Sigmoid colon (tissue), 4 donors: Measurements from ENCODE around the gene SLC1A2.

Experiments used
- EP300 ChIP-seq, 4 donors: sonication (generic); formaldehyde crosslinking; IDR thresholded peaks; one replicate each; pipeline ENCODE4 v1.6.1; 2017; ENCODE audit warnings: antibody characterized with exemption in 4 of 4
- POLR2A ChIP-seq, 2 donors: fragments of 450-650 bp; IDR thresholded peaks; one replicate each; pipeline ENCODE4 v1.6.1; 2016; ENCODE audit warnings: antibody characterized with exemption in 2 of 2, mild to moderate bottlenecking in 2 of 2, moderate library complexity in 2 of 2
- TF ChIP-seq, protein P1 (sequence below), 4 experiments: fragments of 450-650 bp in 3 of 4; fragments of 200-600 bp in 1 of 4; IDR thresholded peaks; one replicate each; pipeline ENCODE4 v1.5.1; 2016 to 2019; ENCODE audit warnings: antibody characterized with exemption in 4 of 4, mild to moderate bottlenecking in 3 of 4, moderate library complexity in 2 of 4

DNA sequence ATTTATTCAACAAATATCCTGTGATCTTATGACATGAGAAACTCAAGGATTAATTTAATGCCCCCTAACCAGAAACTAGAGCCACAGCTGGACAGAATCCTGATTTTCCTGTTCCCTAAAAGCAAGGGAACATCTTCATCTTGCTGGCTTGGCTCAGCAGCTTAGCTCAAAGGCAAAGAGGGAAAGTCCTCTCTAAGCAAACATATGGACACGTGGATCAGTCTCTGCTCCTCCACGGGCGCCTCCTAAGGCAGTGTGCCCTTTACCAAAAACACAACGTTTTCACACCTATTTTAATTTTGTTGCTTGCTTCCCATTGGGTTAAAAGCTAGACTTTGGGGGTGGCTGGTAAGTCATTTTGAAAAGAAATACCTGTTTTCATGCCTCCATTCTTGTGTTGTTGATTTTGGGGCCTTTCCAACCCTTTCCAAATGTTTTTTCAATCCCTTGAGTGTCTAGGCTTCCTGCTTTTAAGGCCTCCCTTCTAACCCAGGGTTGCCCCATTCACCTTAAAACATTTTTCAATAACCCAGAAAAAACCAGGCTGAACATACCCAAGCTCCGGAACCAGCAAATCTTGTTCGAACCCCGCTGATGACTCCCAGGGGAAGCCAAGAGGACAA, 15.5 kb downstream of the SLC1A2 start:
- TF ChIP-seq POLR2A (IDR thresholded peaks at IDR 0.05): no peak
- no peak for TF ChIP-seq EP300 (IDR thresholded peaks at IDR 0.05)
- TF ChIP-seq, protein P1, sequence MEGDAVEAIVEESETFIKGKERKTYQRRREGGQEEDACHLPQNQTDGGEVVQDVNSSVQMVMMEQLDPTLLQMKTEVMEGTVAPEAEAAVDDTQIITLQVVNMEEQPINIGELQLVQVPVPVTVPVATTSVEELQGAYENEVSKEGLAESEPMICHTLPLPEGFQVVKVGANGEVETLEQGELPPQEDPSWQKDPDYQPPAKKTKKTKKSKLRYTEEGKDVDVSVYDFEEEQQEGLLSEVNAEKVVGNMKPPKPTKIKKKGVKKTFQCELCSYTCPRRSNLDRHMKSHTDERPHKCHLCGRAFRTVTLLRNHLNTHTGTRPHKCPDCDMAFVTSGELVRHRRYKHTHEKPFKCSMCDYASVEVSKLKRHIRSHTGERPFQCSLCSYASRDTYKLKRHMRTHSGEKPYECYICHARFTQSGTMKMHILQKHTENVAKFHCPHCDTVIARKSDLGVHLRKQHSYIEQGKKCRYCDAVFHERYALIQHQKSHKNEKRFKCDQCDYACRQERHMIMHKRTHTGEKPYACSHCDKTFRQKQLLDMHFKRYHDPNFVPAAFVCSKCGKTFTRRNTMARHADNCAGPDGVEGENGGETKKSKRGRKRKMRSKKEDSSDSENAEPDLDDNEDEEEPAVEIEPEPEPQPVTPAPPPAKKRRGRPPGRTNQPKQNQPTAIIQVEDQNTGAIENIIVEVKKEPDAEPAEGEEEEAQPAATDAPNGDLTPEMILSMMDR (IDR thresholded peaks at IDR 0.05): no peak
